Breast epithelium (tissue), 4 donors: ENCODE data around the gene P2RX1. TPM values are rescaled to one million over a fixed set of nuclear protein-coding genes. Genes with fewer than 3 reads are reported as not detected.

Experiments used
- DNase-seq, 2 donors: peaks; one replicate each; pipeline ENCODE4 v3.0.0-alpha.2; 2019; ENCODE audit warnings: low spot score in 2 of 2
- H3K27ac ChIP-seq, 2 donors: fragments of 200-600 bp; sonication (generic) in 1 of 2; one replicate each; pipeline ENCODE4 v1.5.1; 2016 to 2019; ENCODE audit warnings: mild to moderate bottlenecking in 1 of 2
- H3K27me3 ChIP-seq, 2 donors: fragments of 200-600 bp; sonication (generic) in 1 of 2; one replicate each; pipeline versions ENCODE4 v1.5.1 to v1.6.0; 2017 to 2019; ENCODE audit warnings: control low read depth in 1 of 2, mild to moderate bottlenecking in 1 of 2
- H3K36me3 ChIP-seq: fragments of 200-600 bp; one replicate; pipeline ENCODE4 v1.5.1; 2019
- H3K4me1 ChIP-seq, 2 donors: fragments of 200-600 bp; sonication (generic); one replicate each; pipeline ENCODE4 v1.5.1; 2016 to 2019; ENCODE audit warnings: control low read depth in 1 of 2
- H3K4me3 ChIP-seq, 3 donors: fragments of 200-600 bp; sonication (generic); 1 replicate in 2 of 3; 2 replicates in 1 of 3; pipeline ENCODE4 v1.5.1; 2016 to 2019; ENCODE audit warnings: mild to moderate bottlenecking in 3 of 3, moderate library complexity in 2 of 3
- H3K9me3 ChIP-seq, 2 donors: fragments of 200-600 bp; sonication (generic) in 1 of 2; one replicate each; pipeline ENCODE4 v1.5.1; 2016 to 2019; ENCODE audit warnings: control low read depth in 1 of 2
- POLR2A ChIP-seq: fragments of 450-650 bp; IDR thresholded peaks from one replicate; pipeline ENCODE4 v1.6.1; 2016; ENCODE audit warnings: antibody characterized with exemption, mild to moderate bottlenecking, moderate library complexity
- POLR2AphosphoS5 ChIP-seq, 3 donors: sonication (generic); formaldehyde crosslinking; IDR thresholded peaks; one replicate each; pipeline ENCODE4 v1.6.1; 2017; ENCODE audit warnings: antibody characterized with exemption in 3 of 3
- intact Hi-C: fragments of 100-400 bp; cut with DNase I; formaldehyde crosslinking; loops from one replicate; pipeline ENCODE4 v1.15.1; 2023; ENCODE audit warnings: low total_unique reads
- total RNA-seq, 3 donors: library from RNA; depleted of rRNA; stranded (reverse); fragments of >200 nt; gene quantifications; one replicate each; pipeline ENCODE4 v1.1.0, GENCODE V29; 2016
- TF ChIP-seq, protein P1 (sequence below), 3 donors: fragments of 450-650 bp; IDR thresholded peaks; one replicate each; pipeline ENCODE4 v1.5.1; 2016 to 2017; ENCODE audit warnings: antibody characterized with exemption in 3 of 3, mild to moderate bottlenecking in 3 of 3, moderate library complexity in 3 of 3

The P2RX1 gene
- total RNA-seq, 3 donors from 2014 or later: 1.2 to 3.5 (median 2.0) TPM

DNA sequence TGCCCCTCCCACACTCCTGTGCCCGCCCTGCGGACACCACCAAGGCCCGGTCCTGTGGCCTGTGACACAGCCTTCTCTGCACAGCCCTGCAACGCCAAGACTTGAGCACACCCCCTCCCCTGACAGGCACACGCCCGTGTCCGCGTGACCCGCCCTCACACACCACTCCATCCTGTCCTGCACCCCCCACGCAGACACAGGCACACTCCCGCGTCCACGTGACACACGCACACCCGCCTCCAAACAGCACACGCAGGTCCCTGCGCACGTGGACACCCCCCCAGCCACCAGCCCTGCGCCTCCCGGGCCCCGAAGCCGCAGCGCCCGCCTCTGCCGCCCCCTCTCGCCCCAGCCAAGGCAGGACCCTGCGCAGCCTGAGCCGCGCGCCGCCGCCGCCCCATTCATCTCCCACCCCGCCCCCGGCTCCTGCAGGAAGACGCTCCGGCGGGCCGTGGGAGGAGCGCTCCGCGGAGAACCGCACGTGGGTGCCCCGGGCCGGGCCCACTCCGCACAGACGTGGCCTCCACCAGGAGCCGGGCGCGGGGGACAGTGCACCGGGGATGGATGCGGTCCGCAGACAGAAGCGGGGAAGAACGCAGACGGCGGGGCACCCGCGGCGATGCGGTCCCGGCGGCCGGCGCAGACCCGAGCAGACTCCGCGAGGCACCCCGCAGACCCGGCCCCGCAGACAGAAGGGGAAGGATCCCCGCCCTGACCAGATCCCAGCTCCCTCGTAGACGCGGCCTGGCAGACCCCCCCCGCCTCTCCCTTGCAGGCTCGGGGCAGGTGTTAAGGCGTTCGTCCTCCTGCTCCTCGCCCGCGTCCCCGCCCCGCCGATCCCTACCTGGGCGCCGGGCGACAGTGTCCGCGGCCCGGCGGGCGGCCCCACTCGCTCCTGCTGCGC is 23.9 kb downstream of the P2RX1 start:
- peak; percentile 65 to 71 for DNase-seq
- intact Hi-C loops: no loop called here
- peak overlapping the region; percentile 55 to 83 for H3K27ac ChIP-seq
- peak overlapping the region; percentile 53 to 92 (median 69) for H3K4me3 ChIP-seq
- TF ChIP-seq POLR2AphosphoS5 (IDR thresholded peaks at IDR 0.05) (no peak), POLR2A (no peak)
- TF ChIP-seq, protein P1, sequence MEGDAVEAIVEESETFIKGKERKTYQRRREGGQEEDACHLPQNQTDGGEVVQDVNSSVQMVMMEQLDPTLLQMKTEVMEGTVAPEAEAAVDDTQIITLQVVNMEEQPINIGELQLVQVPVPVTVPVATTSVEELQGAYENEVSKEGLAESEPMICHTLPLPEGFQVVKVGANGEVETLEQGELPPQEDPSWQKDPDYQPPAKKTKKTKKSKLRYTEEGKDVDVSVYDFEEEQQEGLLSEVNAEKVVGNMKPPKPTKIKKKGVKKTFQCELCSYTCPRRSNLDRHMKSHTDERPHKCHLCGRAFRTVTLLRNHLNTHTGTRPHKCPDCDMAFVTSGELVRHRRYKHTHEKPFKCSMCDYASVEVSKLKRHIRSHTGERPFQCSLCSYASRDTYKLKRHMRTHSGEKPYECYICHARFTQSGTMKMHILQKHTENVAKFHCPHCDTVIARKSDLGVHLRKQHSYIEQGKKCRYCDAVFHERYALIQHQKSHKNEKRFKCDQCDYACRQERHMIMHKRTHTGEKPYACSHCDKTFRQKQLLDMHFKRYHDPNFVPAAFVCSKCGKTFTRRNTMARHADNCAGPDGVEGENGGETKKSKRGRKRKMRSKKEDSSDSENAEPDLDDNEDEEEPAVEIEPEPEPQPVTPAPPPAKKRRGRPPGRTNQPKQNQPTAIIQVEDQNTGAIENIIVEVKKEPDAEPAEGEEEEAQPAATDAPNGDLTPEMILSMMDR (IDR thresholded peaks at IDR 0.05): no peak
- no peaks in the 10 kb centered on the region for H3K27me3 ChIP-seq
- no peaks in the 10 kb centered on the region for H3K36me3 ChIP-seq
- no peaks in the 10 kb centered on the region for H3K9me3 ChIP-seq
- H3K4me1 ChIP-seq: peaks cover 23 to 26% of the 10 kb centered on the region in 2 donors

GRCh38 chr17:3891626-3892094 is 24.6 kb downstream of the P2RX1 start:
- no peaks in the 10 kb centered on the region for H3K36me3 ChIP-seq
- H3K9me3 ChIP-seq: no peaks in the 10 kb centered on the region
- H3K4me3 ChIP-seq: peak overlapping the region; percentile 53 to 92 (median 69)
- no peaks in the 10 kb centered on the region for H3K27me3 ChIP-seq
- DNase-seq: no peak
- H3K27ac ChIP-seq: peak overlapping the region; percentile 55 to 83
- intact Hi-C loops: no loop called here
- H3K4me1 ChIP-seq: peaks cover 26 to 27% of the 10 kb centered on the region in 2 donors
- TF ChIP-seq, protein P1 (IDR thresholded peaks at IDR 0.05): no peak
- TF ChIP-seq POLR2AphosphoS5 (IDR thresholded peaks at IDR 0.05): no peak

DNA sequence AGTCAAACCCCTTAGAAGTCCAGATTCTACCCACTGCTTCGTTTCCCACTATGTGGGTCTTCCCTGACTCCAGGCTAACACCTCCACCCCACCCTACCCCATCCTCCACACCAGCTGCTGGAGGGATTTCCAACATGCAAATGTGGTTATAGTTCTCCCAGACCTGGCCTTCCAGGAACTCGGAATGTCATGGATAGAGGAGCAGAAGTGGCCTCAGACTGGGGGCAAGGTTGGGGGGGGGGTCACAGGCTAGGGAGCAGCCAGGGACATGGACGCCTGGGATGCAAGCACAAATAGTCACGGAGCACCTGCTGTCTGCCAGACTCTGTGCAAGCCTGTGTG is 25.4 kb downstream of the P2RX1 start:
- TF ChIP-seq POLR2AphosphoS5 (IDR thresholded peaks at IDR 0.05) (no peak), POLR2A (no peak)
- TF ChIP-seq, protein P1 (IDR thresholded peaks at IDR 0.05): no peak
- Histone ChIP-seq H3K4me3 (no peak overlapping the region), H3K4me1 (peaks cover 26 to 27% of the 10 kb centered on the region in 2 donors), H3K9me3 (no peaks in the 10 kb centered on the region), H3K27me3 (no peaks in the 10 kb centered on the region), H3K36me3 (no peaks in the 10 kb centered on the region), H3K27ac (peak overlapping the region in 1 of 2 donors; percentile 92)
- DNase-seq: no peak
- intact Hi-C loops: no loop called here

- intact Hi-C loops: no loop called here
- no peaks in the 10 kb centered on the region for H3K27me3 ChIP-seq
- H3K36me3 ChIP-seq: no peaks in the 10 kb centered on the region
- peak; percentile 60 to 67 for DNase-seq
- H3K27ac ChIP-seq: peak overlapping the region; percentile 87 to 92
- H3K4me3 ChIP-seq: peak overlapping the region in 1 of 3 donors; percentile 15
- no peaks in the 10 kb centered on the region for H3K9me3 ChIP-seq
- TF ChIP-seq POLR2AphosphoS5 (IDR thresholded peaks at IDR 0.05): no peak
- TF ChIP-seq POLR2A: no peak
- TF ChIP-seq, protein P1 (IDR thresholded peaks at IDR 0.05): no peak
- peaks cover 23 to 27% of the 10 kb centered on the region in 2 donors for H3K4me1 ChIP-seq
These were observed 26.0 kb downstream of the P2RX1 start for GRCh38 chr17:3890082-3890877.
